ENCODE results near the gene PHLDA2. TPM values are rescaled to one million over a fixed set of nuclear protein-coding genes. Genes with fewer than 3 reads are reported as not detected.

Gene PHLDA2
- total RNA-seq, 2 experiments from 2014 or later = 1.1 to 3.6 TPM

- H3K36me3 Mint-ChIP-seq = peaks cover 86% of the 10 kb centered on the region
- H3K9me3 Mint-ChIP-seq (ENCODE audit: low read depth) = no peaks in the 10 kb centered on the region
- H3K4me3 Mint-ChIP-seq = no peak overlapping the region
- peaks cover 54% of the 10 kb centered on the region for H3K4me1 Mint-ChIP-seq
- no peak overlapping the region for H3K27ac Mint-ChIP-seq
- ATAC-seq (no peak), DNase-seq (no peak)
- H3K27me3 Mint-ChIP-seq = no peaks in the 10 kb centered on the region
- CTCF ChIA-PET = interaction anchor here (0.9 to 4.1 kb wide), 4 partner anchors 19 to 136 kb away, joined by 3 to 22 read pairs (median 4); no protein-coding TSS in a partner anchor
Measured at GRCh38 chr11:2955906-2956476, 26.8 kb upstream of the PHLDA2 start.

GRCh38 chr11:2954263-2954662 is 25.0 kb upstream of the PHLDA2 start:
- H3K27me3 Mint-ChIP-seq = no peaks in the 10 kb centered on the region
- ATAC-seq (no peak), DNase-seq (no peak)
- CTCF ChIA-PET = interaction anchor here (1.2 to 4.1 kb wide), 6 partner anchors 13 to 137 kb away, joined by 3 to 22 read pairs (median 5); no protein-coding TSS in a partner anchor
- H3K27ac Mint-ChIP-seq = no peak overlapping the region
- peaks cover 83% of the 10 kb centered on the region for H3K36me3 Mint-ChIP-seq
- peaks cover 60% of the 10 kb centered on the region for H3K4me1 Mint-ChIP-seq
- H3K9me3 Mint-ChIP-seq (ENCODE audit: low read depth) = no peaks in the 10 kb centered on the region
- H3K4me3 Mint-ChIP-seq = no peak overlapping the region

- H3K9me3 Mint-ChIP-seq (ENCODE audit: low read depth) = no peaks in the 10 kb centered on the region
- H3K27ac Mint-ChIP-seq = peak overlapping the region; percentile 49
- CTCF ChIA-PET = interaction anchor here (1.4 to 2.5 kb wide), 4 partner anchors 19 to 420 kb away, joined by 3 to 8 read pairs (median 3); no protein-coding TSS in a partner anchor
- H3K4me1 Mint-ChIP-seq = peaks cover 75% of the 10 kb centered on the region
- H3K27me3 Mint-ChIP-seq = no peaks in the 10 kb centered on the region
- no peak for DNase-seq
- no peak for ATAC-seq
- H3K4me3 Mint-ChIP-seq = no peak overlapping the region
- H3K36me3 Mint-ChIP-seq = peaks cover 88% of the 10 kb centered on the region
Measured at GRCh38 chr11:2952290-2952689, 23.1 kb upstream of the PHLDA2 start.

- Mint-ChIP-seq H3K9me3 (ENCODE audit: low read depth) (no peaks in the 10 kb centered on the region), H3K4me3 (no peak overlapping the region), H3K27ac (peak overlapping the region; percentile 69), H3K4me1 (peaks cover 76% of the 10 kb centered on the region), H3K36me3 (peaks cover 88% of the 10 kb centered on the region), H3K27me3 (no peaks in the 10 kb centered on the region)
- DNase-seq (no peak), ATAC-seq (peak; percentile 41)
- CTCF ChIA-PET = interaction anchor here (0.9 to 2.5 kb wide), 4 partner anchors 29 to 419 kb away, joined by 3 to 8 read pairs (median 4); no protein-coding TSS in a partner anchor
Measured at GRCh38 chr11:2951231-2952110, 22.3 kb upstream of the PHLDA2 start.

GRCh38 chr11:2950825-2951224 is 21.6 kb upstream of the PHLDA2 start:
- H3K36me3 Mint-ChIP-seq = peaks cover 86% of the 10 kb centered on the region
- H3K4me3 Mint-ChIP-seq = no peak overlapping the region
- no peaks in the 10 kb centered on the region for H3K27me3 Mint-ChIP-seq
- H3K9me3 Mint-ChIP-seq (ENCODE audit: low read depth) = no peaks in the 10 kb centered on the region
- DNase-seq (no peak), ATAC-seq (no peak)
- H3K4me1 Mint-ChIP-seq = peaks cover 78% of the 10 kb centered on the region
- CTCF ChIA-PET = interaction anchor here (0.9 kb wide), 1 partner anchor 141 kb away, joined by 6 read pairs; no protein-coding TSS in a partner anchor
- H3K27ac Mint-ChIP-seq = no peak overlapping the region

GRCh38 chr11:2949920-2950319 is 20.7 kb upstream of the PHLDA2 start:
- Mint-ChIP-seq H3K4me3 (no peak overlapping the region), H3K4me1 (peaks cover 82% of the 10 kb centered on the region), H3K27me3 (no peaks in the 10 kb centered on the region), H3K9me3 (ENCODE audit: low read depth) (no peaks in the 10 kb centered on the region), H3K36me3 (peaks cover 87% of the 10 kb centered on the region), H3K27ac (peak overlapping the region; percentile 38)
- DNase-seq (no peak), ATAC-seq (no peak)
- CTCF ChIA-PET = interaction anchor here (1.0 to 1.2 kb wide), 2 partner anchors 16 to 20 kb away, joined by 3 read pairs; no protein-coding TSS in a partner anchor

GRCh38 chr11:2947744-2948143 is 18.5 kb upstream of the PHLDA2 start:
- Mint-ChIP-seq H3K4me1 (peaks cover 64% of the 10 kb centered on the region), H3K36me3 (peaks cover 69% of the 10 kb centered on the region), H3K27me3 (no peaks in the 10 kb centered on the region), H3K9me3 (ENCODE audit: low read depth) (no peaks in the 10 kb centered on the region), H3K27ac (no peak overlapping the region), H3K4me3 (no peak overlapping the region)
- no peak for ATAC-seq
- no peak for DNase-seq
- CTCF ChIA-PET = interaction anchor here (1.8 kb wide), 1 partner anchor 143 kb away, joined by 6 read pairs; no protein-coding TSS in a partner anchor

GRCh38 chr11:2945757-2946287 is 16.6 kb upstream of the PHLDA2 start:
- Mint-ChIP-seq H3K4me1 (peaks cover 45% of the 10 kb centered on the region), H3K27ac (peak overlapping the region; percentile 56), H3K27me3 (no peaks in the 10 kb centered on the region), H3K4me3 (no peak overlapping the region), H3K9me3 (ENCODE audit: low read depth) (no peaks in the 10 kb centered on the region), H3K36me3 (peaks cover 52% of the 10 kb centered on the region)
- DNase-seq (no peak), ATAC-seq (no peak)
- CTCF ChIA-PET = interaction anchor here (0.6 to 1.7 kb wide), 10 partner anchors 16 to 413 kb away, joined by 3 to 9 read pairs (median 4); partner anchors contain the start of gene PHLDA2

GRCh38 chr11:2945031-2945756 is 16.0 kb upstream of the PHLDA2 start:
- Mint-ChIP-seq H3K4me1 (peaks cover 46% of the 10 kb centered on the region), H3K27ac (peak overlapping the region; percentile 56), H3K36me3 (peaks cover 48% of the 10 kb centered on the region), H3K9me3 (ENCODE audit: low read depth) (no peaks in the 10 kb centered on the region), H3K27me3 (no peaks in the 10 kb centered on the region), H3K4me3 (no peak overlapping the region)
- DNase-seq (no peak), ATAC-seq (peak; percentile 25)
- CTCF ChIA-PET = interaction anchor here (0.6 to 1.7 kb wide), 7 partner anchors 15 to 147 kb away, joined by 3 to 9 read pairs (median 4); partner anchors contain the start of gene PHLDA2

GRCh38 chr11:2944530-2944929 is 15.3 kb upstream of the PHLDA2 start:
- CTCF ChIA-PET = interaction anchor here (1.7 kb wide), 1 partner anchor 31 kb away, joined by 7 read pairs; no protein-coding TSS in a partner anchor
- ATAC-seq (no peak), DNase-seq (no peak)
- Mint-ChIP-seq H3K27ac (peak overlapping the region; percentile 56), H3K27me3 (no peaks in the 10 kb centered on the region), H3K4me1 (peaks cover 47% of the 10 kb centered on the region), H3K36me3 (peaks cover 47% of the 10 kb centered on the region), H3K4me3 (no peak overlapping the region), H3K9me3 (ENCODE audit: low read depth) (peaks cover 4% of the 10 kb centered on the region)

- no peak overlapping the region for H3K4me3 Mint-ChIP-seq
- peaks cover 8% of the 10 kb centered on the region for H3K9me3 Mint-ChIP-seq (ENCODE audit: low read depth)
- ATAC-seq (no peak), DNase-seq (no peak)
- H3K4me1 Mint-ChIP-seq = peaks cover 42% of the 10 kb centered on the region
- peak overlapping the region; percentile 19 for H3K27ac Mint-ChIP-seq
- no peaks in the 10 kb centered on the region for H3K27me3 Mint-ChIP-seq
- H3K36me3 Mint-ChIP-seq = peaks cover 45% of the 10 kb centered on the region
- CTCF ChIA-PET = interaction anchor here (0.9 to 1.2 kb wide), 2 partner anchors 14 to 52 kb away, joined by 3 to 4 read pairs; no protein-coding TSS in a partner anchor
Measured at GRCh38 chr11:2943711-2944118, 14.5 kb upstream of the PHLDA2 start.

GRCh38 chr11:2942872-2943710 is 13.9 kb upstream of the PHLDA2 start:
- no peak for DNase-seq
- H3K27me3 Mint-ChIP-seq = no peaks in the 10 kb centered on the region
- CTCF ChIA-PET = interaction anchor here (0.9 to 2.6 kb wide), 3 partner anchors 13 to 51 kb away, joined by 3 to 20 read pairs (median 4); partner anchors contain the start of gene PHLDA2
- H3K4me3 Mint-ChIP-seq = no peak overlapping the region
- no peak for ATAC-seq
- peaks cover 39% of the 10 kb centered on the region for H3K4me1 Mint-ChIP-seq
- peak overlapping the region; percentile 19 for H3K27ac Mint-ChIP-seq
- peaks cover 13% of the 10 kb centered on the region for H3K9me3 Mint-ChIP-seq (ENCODE audit: low read depth)
- H3K36me3 Mint-ChIP-seq = peaks cover 44% of the 10 kb centered on the region

All from activated CD8-positive, alpha-beta memory T cell treated with anti-CD3 and anti-CD28 coated beads, Interleukin-2, amount 10 ng/mL, durations not matched to agents 7 days and 5 days (primary cell).